Measurements from ENCODE around the gene RPH3AL.
"Not testable (repeated sequence)": the region's sequence is repeated elsewhere in the genome, so short reads cannot be mapped to it uniquely, and the experiment has no call there.

DNA sequence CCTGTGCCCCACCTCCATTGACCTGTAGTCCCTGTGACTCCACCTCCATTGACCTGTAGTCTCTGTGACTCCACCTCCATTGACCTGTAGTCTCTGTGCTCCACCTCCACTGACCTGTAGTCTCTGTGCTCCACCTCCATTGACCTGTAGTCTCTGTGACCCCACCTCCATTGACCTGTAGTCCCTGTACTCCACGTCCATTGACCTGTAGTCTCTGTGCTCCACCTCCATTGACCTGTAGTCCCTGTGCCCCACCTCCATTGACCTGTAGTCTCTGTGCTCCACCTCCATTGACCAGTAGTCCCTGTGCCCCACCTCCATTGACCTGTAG is 38.0 kb downstream of the RPH3AL start:
- TF ChIP-seq, protein P1, sequence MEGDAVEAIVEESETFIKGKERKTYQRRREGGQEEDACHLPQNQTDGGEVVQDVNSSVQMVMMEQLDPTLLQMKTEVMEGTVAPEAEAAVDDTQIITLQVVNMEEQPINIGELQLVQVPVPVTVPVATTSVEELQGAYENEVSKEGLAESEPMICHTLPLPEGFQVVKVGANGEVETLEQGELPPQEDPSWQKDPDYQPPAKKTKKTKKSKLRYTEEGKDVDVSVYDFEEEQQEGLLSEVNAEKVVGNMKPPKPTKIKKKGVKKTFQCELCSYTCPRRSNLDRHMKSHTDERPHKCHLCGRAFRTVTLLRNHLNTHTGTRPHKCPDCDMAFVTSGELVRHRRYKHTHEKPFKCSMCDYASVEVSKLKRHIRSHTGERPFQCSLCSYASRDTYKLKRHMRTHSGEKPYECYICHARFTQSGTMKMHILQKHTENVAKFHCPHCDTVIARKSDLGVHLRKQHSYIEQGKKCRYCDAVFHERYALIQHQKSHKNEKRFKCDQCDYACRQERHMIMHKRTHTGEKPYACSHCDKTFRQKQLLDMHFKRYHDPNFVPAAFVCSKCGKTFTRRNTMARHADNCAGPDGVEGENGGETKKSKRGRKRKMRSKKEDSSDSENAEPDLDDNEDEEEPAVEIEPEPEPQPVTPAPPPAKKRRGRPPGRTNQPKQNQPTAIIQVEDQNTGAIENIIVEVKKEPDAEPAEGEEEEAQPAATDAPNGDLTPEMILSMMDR (IDR thresholded peaks at IDR 0.05) = not testable (repeated sequence)
- TF ChIP-seq POLR2A (IDR thresholded peaks at IDR 0.05); POLR2AphosphoS5 (IDR thresholded peaks at IDR 0.05); EP300 (IDR thresholded peaks at IDR 0.05; ENCODE audit: low read depth): not testable (repeated sequence)

All from transverse colon (tissue), 4 donors.